Measurements from ENCODE around the gene HOXB2. TPM values are rescaled to one million over a fixed set of nuclear protein-coding genes. Genes with fewer than 3 reads are reported as not detected.
A peak's percentile ranks its signal among the peaks of the same experiment; 100 is the strongest.

Gene HOXB2
- total and polyA plus RNA-seq, 2 experiments from 2014 or later, result not detected

- TF ChIP-seq, protein P1, sequence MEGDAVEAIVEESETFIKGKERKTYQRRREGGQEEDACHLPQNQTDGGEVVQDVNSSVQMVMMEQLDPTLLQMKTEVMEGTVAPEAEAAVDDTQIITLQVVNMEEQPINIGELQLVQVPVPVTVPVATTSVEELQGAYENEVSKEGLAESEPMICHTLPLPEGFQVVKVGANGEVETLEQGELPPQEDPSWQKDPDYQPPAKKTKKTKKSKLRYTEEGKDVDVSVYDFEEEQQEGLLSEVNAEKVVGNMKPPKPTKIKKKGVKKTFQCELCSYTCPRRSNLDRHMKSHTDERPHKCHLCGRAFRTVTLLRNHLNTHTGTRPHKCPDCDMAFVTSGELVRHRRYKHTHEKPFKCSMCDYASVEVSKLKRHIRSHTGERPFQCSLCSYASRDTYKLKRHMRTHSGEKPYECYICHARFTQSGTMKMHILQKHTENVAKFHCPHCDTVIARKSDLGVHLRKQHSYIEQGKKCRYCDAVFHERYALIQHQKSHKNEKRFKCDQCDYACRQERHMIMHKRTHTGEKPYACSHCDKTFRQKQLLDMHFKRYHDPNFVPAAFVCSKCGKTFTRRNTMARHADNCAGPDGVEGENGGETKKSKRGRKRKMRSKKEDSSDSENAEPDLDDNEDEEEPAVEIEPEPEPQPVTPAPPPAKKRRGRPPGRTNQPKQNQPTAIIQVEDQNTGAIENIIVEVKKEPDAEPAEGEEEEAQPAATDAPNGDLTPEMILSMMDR (conservative IDR thresholded peaks at IDR 0.05; ENCODE audit: low read depth in 2 of 2), result no peak
- no peak for TF ChIP-seq CREB1 (CRISPR knock-in tag; IDR thresholded peaks at IDR 0.05; ENCODE audit: low read depth)
- no peak for TF ChIP-seq ZNF331 (CRISPR knock-in tag; IDR thresholded peaks at IDR 0.05; ENCODE audit: low read depth)
- TF ChIP-seq, protein P2, sequence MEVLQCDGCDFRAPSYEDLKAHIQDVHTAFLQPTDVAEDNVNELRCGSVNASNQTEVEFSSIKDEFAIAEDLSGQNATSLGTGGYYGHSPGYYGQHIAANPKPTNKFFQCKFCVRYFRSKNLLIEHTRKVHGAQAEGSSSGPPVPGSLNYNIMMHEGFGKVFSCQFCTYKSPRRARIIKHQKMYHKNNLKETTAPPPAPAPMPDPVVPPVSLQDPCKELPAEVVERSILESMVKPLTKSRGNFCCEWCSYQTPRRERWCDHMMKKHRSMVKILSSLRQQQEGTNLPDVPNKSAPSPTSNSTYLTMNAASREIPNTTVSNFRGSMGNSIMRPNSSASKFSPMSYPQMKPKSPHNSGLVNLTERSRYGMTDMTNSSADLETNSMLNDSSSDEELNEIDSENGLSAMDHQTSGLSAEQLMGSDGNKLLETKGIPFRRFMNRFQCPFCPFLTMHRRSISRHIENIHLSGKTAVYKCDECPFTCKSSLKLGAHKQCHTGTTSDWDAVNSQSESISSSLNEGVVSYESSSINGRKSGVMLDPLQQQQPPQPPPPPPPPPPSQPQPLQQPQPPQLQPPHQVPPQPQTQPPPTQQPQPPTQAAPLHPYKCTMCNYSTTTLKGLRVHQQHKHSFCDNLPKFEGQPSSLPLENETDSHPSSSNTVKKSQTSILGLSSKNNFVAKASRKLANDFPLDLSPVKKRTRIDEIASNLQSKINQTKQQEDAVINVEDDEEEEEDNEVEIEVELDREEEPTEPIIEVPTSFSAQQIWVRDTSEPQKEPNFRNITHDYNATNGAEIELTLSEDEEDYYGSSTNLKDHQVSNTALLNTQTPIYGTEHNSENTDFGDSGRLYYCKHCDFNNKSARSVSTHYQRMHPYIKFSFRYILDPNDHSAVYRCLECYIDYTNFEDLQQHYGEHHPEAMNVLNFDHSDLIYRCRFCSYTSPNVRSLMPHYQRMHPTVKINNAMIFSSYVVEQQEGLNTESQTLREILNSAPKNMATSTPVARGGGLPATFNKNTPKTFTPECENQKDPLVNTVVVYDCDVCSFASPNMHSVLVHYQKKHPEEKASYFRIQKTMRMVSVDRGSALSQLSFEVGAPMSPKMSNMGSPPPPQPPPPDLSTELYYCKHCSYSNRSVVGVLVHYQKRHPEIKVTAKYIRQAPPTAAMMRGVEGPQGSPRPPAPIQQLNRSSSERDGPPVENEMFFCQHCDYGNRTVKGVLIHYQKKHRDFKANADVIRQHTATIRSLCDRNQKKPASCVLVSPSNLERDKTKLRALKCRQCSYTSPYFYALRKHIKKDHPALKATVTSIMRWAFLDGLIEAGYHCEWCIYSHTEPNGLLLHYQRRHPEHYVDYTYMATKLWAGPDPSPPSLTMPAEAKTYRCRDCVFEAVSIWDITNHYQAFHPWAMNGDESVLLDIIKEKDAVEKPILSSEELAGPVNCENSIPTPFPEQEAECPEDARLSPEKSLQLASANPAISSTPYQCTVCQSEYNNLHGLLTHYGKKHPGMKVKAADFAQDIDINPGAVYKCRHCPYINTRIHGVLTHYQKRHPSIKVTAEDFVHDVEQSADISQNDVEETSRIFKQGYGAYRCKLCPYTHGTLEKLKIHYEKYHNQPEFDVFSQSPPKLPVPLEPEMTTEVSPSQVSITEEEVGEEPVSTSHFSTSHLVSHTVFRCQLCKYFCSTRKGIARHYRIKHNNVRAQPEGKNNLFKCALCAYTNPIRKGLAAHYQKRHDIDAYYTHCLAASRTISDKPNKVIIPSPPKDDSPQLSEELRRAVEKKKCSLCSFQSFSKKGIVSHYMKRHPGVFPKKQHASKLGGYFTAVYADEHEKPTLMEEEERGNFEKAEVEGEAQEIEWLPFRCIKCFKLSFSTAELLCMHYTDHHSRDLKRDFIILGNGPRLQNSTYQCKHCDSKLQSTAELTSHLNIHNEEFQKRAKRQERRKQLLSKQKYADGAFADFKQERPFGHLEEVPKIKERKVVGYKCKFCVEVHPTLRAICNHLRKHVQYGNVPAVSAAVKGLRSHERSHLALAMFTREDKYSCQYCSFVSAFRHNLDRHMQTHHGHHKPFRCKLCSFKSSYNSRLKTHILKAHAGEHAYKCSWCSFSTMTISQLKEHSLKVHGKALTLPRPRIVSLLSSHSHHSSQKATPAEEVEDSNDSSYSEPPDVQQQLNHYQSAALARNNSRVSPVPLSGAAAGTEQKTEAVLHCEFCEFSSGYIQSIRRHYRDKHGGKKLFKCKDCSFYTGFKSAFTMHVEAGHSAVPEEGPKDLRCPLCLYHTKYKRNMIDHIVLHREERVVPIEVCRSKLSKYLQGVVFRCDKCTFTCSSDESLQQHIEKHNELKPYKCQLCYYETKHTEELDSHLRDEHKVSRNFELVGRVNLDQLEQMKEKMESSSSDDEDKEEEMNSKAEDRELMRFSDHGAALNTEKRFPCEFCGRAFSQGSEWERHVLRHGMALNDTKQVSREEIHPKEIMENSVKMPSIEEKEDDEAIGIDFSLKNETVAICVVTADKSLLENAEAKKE (CRISPR knock-in tag; IDR thresholded peaks at IDR 0.05), result no peak
- TF ChIP-seq EZH2phosphoT487 (IDR thresholded peaks at IDR 0.05; ENCODE audit: unreplicated experiment), result no peak
- TF ChIP-seq STAT1 (IDR thresholded peaks at IDR 0.05; ENCODE audit: unreplicated experiment), result no peak
These were observed 34.5 kb upstream of the HOXB2 start (continued) for GRCh38 chr17:48579471-48579759.

GRCh38 chr17:48578616-48579470, 33.9 kb upstream of the HOXB2 start:
- H3K79me2 ChIP-seq (replicated peaks; ENCODE audit: insufficient read depth), result no peaks in the 10 kb centered on the region
- Mint-ChIP-seq H3K27ac (no peak overlapping the region), H3K27me3 (ENCODE audit: insufficient read depth, low read depth, poor library complexity) (peaks cover 59% of the 10 kb centered on the region), H3K9me3 (peaks cover 10% of the 10 kb centered on the region), H3K4me3 (peak overlapping the region; percentile 21; the same call in 2 of the 3 replicates), H3K36me3 (ENCODE audit: low read depth) (no peaks in the 10 kb centered on the region), H3K4me1 (peaks cover 31% of the 10 kb centered on the region)
- ATAC-seq (peak; percentile 19), DNase-seq (ENCODE audit: low spot score) (no peak)
- H3K4me3 ChIP-seq, result peak overlapping the region; percentile 42
- H3K36me3 ChIP-seq (ENCODE audit: insufficient read depth), result no peaks in the 10 kb centered on the region
- peaks cover 59% of the 10 kb centered on the region for H3K4me1 ChIP-seq (ENCODE audit: insufficient read depth)
- TF ChIP-seq EZH2 (IDR thresholded peaks at IDR 0.05; ENCODE audit: low read depth, unreplicated experiment) (peak; percentile 92), JUNB (IDR thresholded peaks at IDR 0.05; ENCODE audit: unreplicated experiment) (no peak), NANOG (IDR thresholded peaks at IDR 0.05; ENCODE audit: borderline replicate concordance) (no peak)
- peaks cover 57% of the 10 kb centered on the region for H3F3A ChIP-seq (replicated peaks; ENCODE audit: low read depth)
- peaks cover 62% of the 10 kb centered on the region for H4K20me1 ChIP-seq (replicated peaks; ENCODE audit: insufficient read depth)
- H3K4me2 ChIP-seq, result peak overlapping the region; percentile 66
- no peaks in the 10 kb centered on the region for H3K9me2 ChIP-seq (ENCODE audit: insufficient read depth)
- no peak overlapping the region for H3K27ac ChIP-seq (ENCODE audit: low read depth)
- no peak overlapping the region for H2AFZ ChIP-seq
- H3K27me3 ChIP-seq (ENCODE audit: insufficient read depth), result peaks cover 100% of the 10 kb centered on the region

Measured in GM23338 (cell line).